ENCODE results near the gene HSCB. TPM values are rescaled to one million over a fixed set of nuclear protein-coding genes. Genes with fewer than 3 reads are reported as not detected.

The HSCB gene
- total and polyA plus RNA-seq, 2 of the 4 experiments (the other 2 are of a cell fraction) = 5.4 to 13.2 TPM

DNA sequence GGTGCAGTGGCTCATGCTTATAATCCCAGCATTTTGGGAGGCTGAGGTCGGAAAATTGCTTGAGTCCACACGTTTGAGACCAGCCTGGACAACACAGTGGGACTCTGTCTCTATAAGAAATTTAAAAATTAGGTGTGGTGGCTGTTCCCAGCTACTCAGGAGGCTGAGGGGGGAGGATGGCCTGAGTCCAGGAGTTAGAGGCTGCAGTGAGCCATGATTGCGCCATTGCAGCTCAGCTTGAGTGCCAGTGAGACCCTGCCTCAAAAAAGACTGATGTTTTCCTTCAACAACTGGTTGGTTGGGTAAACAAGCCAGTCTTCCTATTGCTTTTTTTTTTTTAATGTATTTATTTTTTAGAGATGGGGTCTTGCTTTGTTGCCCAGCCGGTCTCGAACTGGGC, 49.3 kb downstream of the HSCB start:
- H2BK120ac ChIP-seq (ENCODE audit: low read depth, low read length) = no peak overlapping the region
- no peak overlapping the region for H4K8ac ChIP-seq (ENCODE audit: low read depth in 2 of 2, low read length in 2 of 2)
- H3K4me3 ChIP-seq (ENCODE audit: insufficient read depth, low read depth, low read length) = no peak overlapping the region
- H3K9me3 ChIP-seq (ENCODE audit: control insufficient read depth, insufficient read depth, low read length) = no peaks in the 10 kb centered on the region
- peaks cover 3% of the 10 kb centered on the region; the same call in 1 of the 2 replicates for H3K4me1 ChIP-seq (ENCODE audit: control insufficient read depth, insufficient read depth, low read length)
- H3K56ac ChIP-seq (ENCODE audit: extremely low read depth, insufficient read depth, low read length) = no peak overlapping the region
- H2BK15ac ChIP-seq (ENCODE audit: low read depth, low read length) = no peak overlapping the region
- no peak overlapping the region for H3K14ac ChIP-seq (replicated peaks; ENCODE audit: low read depth, low read length)
- no peak overlapping the region for H4K91ac ChIP-seq (ENCODE audit: insufficient read depth, low read depth, low read length)
- no peak overlapping the region for H2AK5ac ChIP-seq (ENCODE audit: low read depth, low read length)
- no peak overlapping the region for H3K18ac ChIP-seq (ENCODE audit: low read depth, low read length)
- no peak overlapping the region for H2BK20ac ChIP-seq (ENCODE audit: low read depth, low read length)
- no peak for DNase-seq
- no peak overlapping the region for H3K9ac ChIP-seq (ENCODE audit: low read depth, low read length)
- H4K20me1 ChIP-seq (ENCODE audit: insufficient read depth, low read length) = peaks cover 30% of the 10 kb centered on the region
- H3K27ac ChIP-seq (ENCODE audit: insufficient read depth, low read length) = no peak overlapping the region
- H3K36me3 ChIP-seq (ENCODE audit: control insufficient read depth, insufficient read depth, low read length) = peaks cover 26% of the 10 kb centered on the region
- no CpG with 5 or more reads among the region's 5 CpGs for WGBS, 2 experiments (ENCODE audit: extremely low coverage in 2 of 2, insufficient read length in 1 of 2)
- H3K27me3 ChIP-seq (ENCODE audit: control insufficient read depth, insufficient read depth, low read length) = no peaks in the 10 kb centered on the region
- H2BK5ac ChIP-seq (ENCODE audit: low read depth, low read length, poor library complexity, severe bottlenecking) = no peak overlapping the region
- in situ Hi-C loops (cut with MboI; ENCODE audit: low sequenced_read_pairs) (no loop called here), dilution Hi-C loops (cut with HindIII; ENCODE audit: low sequenced_read_pairs, unreplicated experiment) (no loop called here), intact Hi-C loops (cut with micrococcal nuclease) (loop anchor here (10.0 kb wide), 1 partner anchor 186 kb away; no protein-coding TSS in a partner anchor)
- TF ChIP-seq CEBPB (IDR thresholded peaks at IDR 0.05; ENCODE audit: low read depth, low read length) (no peak), POLR2A (IDR thresholded peaks at IDR 0.05; ENCODE audit: low read depth, low read length) (no peak), FOS (IDR thresholded peaks at IDR 0.05; ENCODE audit: low read depth, low read length) (no peak), MAZ (IDR thresholded peaks at IDR 0.05; ENCODE audit: borderline replicate concordance, low read depth, low read length) (no peak), NFE2L2 (IDR thresholded peaks at IDR 0.05; ENCODE audit: low read depth, low read length) (no peak), CHD1 (IDR thresholded peaks at IDR 0.05; ENCODE audit: low read depth, low read length) (no peak), RFX5 (IDR thresholded peaks at IDR 0.05; ENCODE audit: low read depth, low read length) (no peak), RAD21 (IDR thresholded peaks at IDR 0.05; ENCODE audit: low read length) (no peak), MAFK (IDR thresholded peaks at IDR 0.05; ENCODE audit: low read depth, low read length) (no peak), BHLHE40 (IDR thresholded peaks at IDR 0.05; ENCODE audit: low read depth, low read length) (no peak), CTCF (conservative IDR thresholded peaks at IDR 0.05; ENCODE audit: low read depth, low read length) (no peak)
- TF ChIP-seq, protein P1, sequence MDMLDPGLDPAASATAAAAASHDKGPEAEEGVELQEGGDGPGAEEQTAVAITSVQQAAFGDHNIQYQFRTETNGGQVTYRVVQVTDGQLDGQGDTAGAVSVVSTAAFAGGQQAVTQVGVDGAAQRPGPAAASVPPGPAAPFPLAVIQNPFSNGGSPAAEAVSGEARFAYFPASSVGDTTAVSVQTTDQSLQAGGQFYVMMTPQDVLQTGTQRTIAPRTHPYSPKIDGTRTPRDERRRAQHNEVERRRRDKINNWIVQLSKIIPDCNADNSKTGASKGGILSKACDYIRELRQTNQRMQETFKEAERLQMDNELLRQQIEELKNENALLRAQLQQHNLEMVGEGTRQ (IDR thresholded peaks at IDR 0.05; ENCODE audit: low read depth, low read length) = no peak
- POLR2A ChIA-PET (ENCODE audit: unreplicated experiment) = no interaction called here
- CTCF ChIA-PET = interaction anchor here (0.6 kb wide), 1 partner anchor 18 kb away, joined by 7 read pairs; no protein-coding TSS in a partner anchor
- H3K9me1 ChIP-seq (ENCODE audit: insufficient read depth, low read length) = peaks cover 6% of the 10 kb centered on the region; the same call in 1 of the 2 replicates
- no peak overlapping the region for H3K23ac ChIP-seq (ENCODE audit: low read depth, low read length)
- no TSS peak for BruUV-seq (replicated peaks)
- peaks cover 16 to 20% of the 10 kb centered on the region in 2 experiments for H3K79me1 ChIP-seq (ENCODE audit: low read depth in 1 of 2, low read length in 2 of 2)
- no peak for ATAC-seq (ENCODE audit: low read depth)
- no peak overlapping the region for H2AK9ac ChIP-seq (replicated peaks; ENCODE audit: low read depth, low read length, poor library complexity)
- H3K4me2 ChIP-seq (ENCODE audit: low read depth, low read length) = no peak overlapping the region
- no peak overlapping the region for H3K4ac ChIP-seq (ENCODE audit: low read depth, low read length)
- H2AFZ ChIP-seq (replicated peaks; ENCODE audit: low read length, poor library complexity) = no peak overlapping the region
- no peak overlapping the region for H4K5ac ChIP-seq (ENCODE audit: low read depth, low read length)
